ENCODE data around the gene FLOT1. TPM values are rescaled to one million over a fixed set of nuclear protein-coding genes. Genes with fewer than 3 reads are reported as not detected.

Gene FLOT1
- total and polyA plus RNA-seq, 2 of the 13 experiments (the other 11 are each of a cell fraction or from before 2014, with no cell fraction given), result 82.3 to 130 TPM

DNA sequence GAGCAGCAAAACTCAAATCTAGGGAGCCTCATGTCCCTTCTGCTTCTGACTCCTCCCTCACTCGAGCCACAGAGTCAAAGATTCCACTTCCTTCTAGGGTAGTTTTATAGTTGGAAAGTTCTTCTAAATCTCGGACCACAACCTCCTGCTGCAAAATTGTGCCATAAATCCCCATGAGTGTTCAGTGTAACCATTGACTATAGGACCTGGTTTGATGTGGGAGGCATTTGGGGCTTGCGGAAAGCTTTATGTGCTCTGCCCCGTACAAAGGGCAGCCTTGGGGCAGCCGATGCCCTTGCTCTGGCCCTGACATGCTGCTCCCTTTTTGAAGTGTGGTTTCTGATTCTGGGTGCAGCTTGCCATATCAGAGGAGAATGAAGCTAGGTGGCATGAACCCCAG, 45.5 kb upstream of the FLOT1 start (continued):
- TF ChIP-seq, protein P1, sequence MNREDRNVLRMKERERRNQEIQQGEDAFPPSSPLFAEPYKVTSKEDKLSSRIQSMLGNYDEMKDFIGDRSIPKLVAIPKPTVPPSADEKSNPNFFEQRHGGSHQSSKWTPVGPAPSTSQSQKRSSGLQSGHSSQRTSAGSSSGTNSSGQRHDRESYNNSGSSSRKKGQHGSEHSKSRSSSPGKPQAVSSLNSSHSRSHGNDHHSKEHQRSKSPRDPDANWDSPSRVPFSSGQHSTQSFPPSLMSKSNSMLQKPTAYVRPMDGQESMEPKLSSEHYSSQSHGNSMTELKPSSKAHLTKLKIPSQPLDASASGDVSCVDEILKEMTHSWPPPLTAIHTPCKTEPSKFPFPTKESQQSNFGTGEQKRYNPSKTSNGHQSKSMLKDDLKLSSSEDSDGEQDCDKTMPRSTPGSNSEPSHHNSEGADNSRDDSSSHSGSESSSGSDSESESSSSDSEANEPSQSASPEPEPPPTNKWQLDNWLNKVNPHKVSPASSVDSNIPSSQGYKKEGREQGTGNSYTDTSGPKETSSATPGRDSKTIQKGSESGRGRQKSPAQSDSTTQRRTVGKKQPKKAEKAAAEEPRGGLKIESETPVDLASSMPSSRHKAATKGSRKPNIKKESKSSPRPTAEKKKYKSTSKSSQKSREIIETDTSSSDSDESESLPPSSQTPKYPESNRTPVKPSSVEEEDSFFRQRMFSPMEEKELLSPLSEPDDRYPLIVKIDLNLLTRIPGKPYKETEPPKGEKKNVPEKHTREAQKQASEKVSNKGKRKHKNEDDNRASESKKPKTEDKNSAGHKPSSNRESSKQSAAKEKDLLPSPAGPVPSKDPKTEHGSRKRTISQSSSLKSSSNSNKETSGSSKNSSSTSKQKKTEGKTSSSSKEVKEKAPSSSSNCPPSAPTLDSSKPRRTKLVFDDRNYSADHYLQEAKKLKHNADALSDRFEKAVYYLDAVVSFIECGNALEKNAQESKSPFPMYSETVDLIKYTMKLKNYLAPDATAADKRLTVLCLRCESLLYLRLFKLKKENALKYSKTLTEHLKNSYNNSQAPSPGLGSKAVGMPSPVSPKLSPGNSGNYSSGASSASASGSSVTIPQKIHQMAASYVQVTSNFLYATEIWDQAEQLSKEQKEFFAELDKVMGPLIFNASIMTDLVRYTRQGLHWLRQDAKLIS (CRISPR knock-in tag; IDR thresholded peaks at IDR 0.05), result 0 out of 2 replicates have a peak, but pooled peaks have one; percentile 50
- TF ChIP-seq ZNF580 (CRISPR knock-in tag; IDR thresholded peaks at IDR 0.05; ENCODE audit: borderline replicate concordance, low read depth) (0 out of 2 replicates have a peak, but pooled peaks have one; percentile 42), MED1 (CRISPR knock-in tag; IDR thresholded peaks at IDR 0.05) (peak; percentile 77), SMYD3 (CRISPR knock-in tag; IDR thresholded peaks at IDR 0.05) (0 out of 2 replicates have a peak, but pooled peaks have one; percentile 50), BRD4 (CRISPR knock-in tag; IDR thresholded peaks at IDR 0.05) (peak; percentile 27; the same call in 1 of the 2 replicates), KDM1A (CRISPR knock-in tag; IDR thresholded peaks at IDR 0.05) (peak; percentile 90), ZNF331 (CRISPR knock-in tag; IDR thresholded peaks at IDR 0.05) (peak; percentile 37; the same call in 1 of the 2 replicates), PATZ1 (CRISPR knock-in tag; IDR thresholded peaks at IDR 0.05) (peak; percentile 50; the same call in 1 of the 2 replicates), HNF4A (CRISPR knock-in tag; IDR thresholded peaks at IDR 0.05) (peak; percentile 78), THAP9 (CRISPR knock-in tag; IDR thresholded peaks at IDR 0.05; ENCODE audit: borderline replicate concordance) (no peak), ZKSCAN1 (IDR thresholded peaks at IDR 0.05; ENCODE audit: low read length) (no peak)
- TF ChIP-seq, protein P2, sequence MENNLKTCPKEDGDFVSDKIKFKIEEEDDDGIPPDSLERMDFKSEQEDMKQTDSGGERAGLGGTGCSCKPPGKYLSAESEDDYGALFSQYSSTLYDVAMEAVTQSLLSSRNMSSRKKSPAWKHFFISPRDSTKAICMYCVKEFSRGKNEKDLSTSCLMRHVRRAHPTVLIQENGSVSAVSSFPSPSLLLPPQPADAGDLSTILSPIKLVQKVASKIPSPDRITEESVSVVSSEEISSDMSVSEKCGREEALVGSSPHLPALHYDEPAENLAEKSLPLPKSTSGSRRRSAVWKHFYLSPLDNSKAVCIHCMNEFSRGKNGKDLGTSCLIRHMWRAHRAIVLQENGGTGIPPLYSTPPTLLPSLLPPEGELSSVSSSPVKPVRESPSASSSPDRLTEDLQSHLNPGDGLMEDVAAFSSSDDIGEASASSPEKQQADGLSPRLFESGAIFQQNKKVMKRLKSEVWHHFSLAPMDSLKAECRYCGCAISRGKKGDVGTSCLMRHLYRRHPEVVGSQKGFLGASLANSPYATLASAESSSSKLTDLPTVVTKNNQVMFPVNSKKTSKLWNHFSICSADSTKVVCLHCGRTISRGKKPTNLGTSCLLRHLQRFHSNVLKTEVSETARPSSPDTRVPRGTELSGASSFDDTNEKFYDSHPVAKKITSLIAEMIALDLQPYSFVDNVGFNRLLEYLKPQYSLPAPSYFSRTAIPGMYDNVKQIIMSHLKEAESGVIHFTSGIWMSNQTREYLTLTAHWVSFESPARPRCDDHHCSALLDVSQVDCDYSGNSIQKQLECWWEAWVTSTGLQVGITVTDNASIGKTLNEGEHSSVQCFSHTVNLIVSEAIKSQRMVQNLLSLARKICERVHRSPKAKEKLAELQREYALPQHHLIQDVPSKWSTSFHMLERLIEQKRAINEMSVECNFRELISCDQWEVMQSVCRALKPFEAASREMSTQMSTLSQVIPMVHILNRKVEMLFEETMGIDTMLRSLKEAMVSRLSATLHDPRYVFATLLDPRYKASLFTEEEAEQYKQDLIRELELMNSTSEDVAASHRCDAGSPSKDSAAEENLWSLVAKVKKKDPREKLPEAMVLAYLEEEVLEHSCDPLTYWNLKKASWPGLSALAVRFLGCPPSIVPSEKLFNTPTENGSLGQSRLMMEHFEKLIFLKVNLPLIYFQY (CRISPR knock-in tag; IDR thresholded peaks at IDR 0.05; ENCODE audit: borderline replicate concordance), result no peak
- TF ChIP-seq, protein P3, sequence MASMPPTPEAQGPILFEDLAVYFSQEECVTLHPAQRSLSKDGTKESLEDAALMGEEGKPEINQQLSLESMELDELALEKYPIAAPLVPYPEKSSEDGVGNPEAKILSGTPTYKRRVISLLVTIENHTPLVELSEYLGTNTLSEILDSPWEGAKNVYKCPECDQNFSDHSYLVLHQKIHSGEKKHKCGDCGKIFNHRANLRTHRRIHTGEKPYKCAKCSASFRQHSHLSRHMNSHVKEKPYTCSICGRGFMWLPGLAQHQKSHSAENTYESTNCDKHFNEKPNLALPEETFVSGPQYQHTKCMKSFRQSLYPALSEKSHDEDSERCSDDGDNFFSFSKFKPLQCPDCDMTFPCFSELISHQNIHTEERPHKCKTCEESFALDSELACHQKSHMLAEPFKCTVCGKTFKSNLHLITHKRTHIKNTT (CRISPR knock-in tag; IDR thresholded peaks at IDR 0.05), result no peak
